H9 (cell line): ENCODE data around the gene CCSER1. TPM values are rescaled to one million over a fixed set of nuclear protein-coding genes. Genes with fewer than 3 reads are reported as not detected.

Experiments
- DNase-seq: peaks from one replicate; pipeline ENCODE4 v3.0.0-alpha.2; 2017
- H2AFZ ChIP-seq: one replicate; pipeline ENCODE4 v1.6.1; 2013; ENCODE audit warnings: mild to moderate bottlenecking, low read length, control low read depth, moderate library complexity
- H2AK5ac ChIP-seq: 2 replicates; pipeline ENCODE4 v1.6.1; 2013; ENCODE audit warnings: low read length, control low read depth, mixed read lengths; ENCODE audit not compliant: insufficient read length
- H2BK120ac ChIP-seq: one replicate; pipeline ENCODE4 v1.6.1; 2013; ENCODE audit warnings: low read depth, mild to moderate bottlenecking, low read length, control low read depth, inconsistent platforms; ENCODE audit not compliant: poor library complexity, severe bottlenecking
- H2BK12ac ChIP-seq: 2 replicates; pipeline ENCODE4 v1.6.1; 2013; ENCODE audit warnings: low read length, control low read depth, mixed read lengths, low read depth; ENCODE audit not compliant: insufficient read length
- H2BK15ac ChIP-seq: 2 replicates; pipeline ENCODE4 v1.6.1; 2013; ENCODE audit warnings: low read depth, low read length, control low read depth
- H2BK20ac ChIP-seq: one replicate; pipeline ENCODE4 v1.6.1; 2013; ENCODE audit warnings: low read depth, mild to moderate bottlenecking, low read length, control low read depth, inconsistent platforms; ENCODE audit not compliant: poor library complexity, severe bottlenecking
- H2BK5ac ChIP-seq: 2 replicates; pipeline ENCODE4 v1.6.1; 2013; ENCODE audit warnings: low read length, control low read depth, mixed read lengths; ENCODE audit not compliant: insufficient read length
- H3K14ac ChIP-seq: 2 replicates; pipeline ENCODE4 v1.6.1; 2013; ENCODE audit warnings: low read length, control low read depth; ENCODE audit not compliant: insufficient read depth
- H3K18ac ChIP-seq: 2 replicates; pipeline ENCODE4 v1.6.1; 2013; ENCODE audit warnings: low read depth, mild to moderate bottlenecking, mixed read lengths, low read length, control low read depth; ENCODE audit not compliant: insufficient read length
- H3K23ac ChIP-seq: 2 replicates; pipeline ENCODE4 v1.6.1; 2013; ENCODE audit warnings: low read length, control low read depth, mixed read lengths, low read depth; ENCODE audit not compliant: insufficient read length
- H3K23me2 ChIP-seq: 2 replicates; pipeline ENCODE4 v1.6.1; 2013; ENCODE audit warnings: low read depth, mild to moderate bottlenecking, mixed read lengths, low read length, control low read depth; ENCODE audit not compliant: insufficient read length, poor library complexity, severe bottlenecking
- H3K27ac ChIP-seq: 2 replicates; pipeline ENCODE4 v1.5.1; 2013; ENCODE audit warnings: low read length, control low read depth, mixed read lengths, low read depth; ENCODE audit not compliant: insufficient read length
- H3K27me3 ChIP-seq: 2 replicates; pipeline ENCODE4 v1.6.1; 2013; ENCODE audit warnings: low read length, control low read depth, inconsistent platforms; ENCODE audit not compliant: insufficient read depth
- H3K4ac ChIP-seq: 2 replicates; pipeline ENCODE4 v1.6.1; 2013; ENCODE audit warnings: low read depth, mild to moderate bottlenecking, control low read depth, inconsistent platforms, low read length, moderate library complexity
- H3K4me1 ChIP-seq: 2 replicates; pipeline ENCODE4 v1.6.1; 2013; ENCODE audit warnings: low read length, control low read depth, inconsistent platforms; ENCODE audit not compliant: insufficient read depth
- H3K4me2 ChIP-seq: 2 replicates; pipeline ENCODE4 v1.6.1; 2013; ENCODE audit warnings: low read length, control low read depth, mixed read lengths; ENCODE audit not compliant: insufficient read length, insufficient read depth
- H3K56ac ChIP-seq: 2 replicates; pipeline ENCODE4 v1.6.1; 2013; ENCODE audit warnings: low read depth, mild to moderate bottlenecking, mixed read lengths, low read length, control low read depth; ENCODE audit not compliant: insufficient read length
- H3K79me1 ChIP-seq: 2 replicates; pipeline ENCODE4 v1.6.1; 2013; ENCODE audit warnings: low read depth, mild to moderate bottlenecking, moderate library complexity, low read length, control low read depth, inconsistent platforms; ENCODE audit not compliant: insufficient read depth, poor library complexity, severe bottlenecking
- H3K79me2 ChIP-seq: 2 replicates; pipeline ENCODE4 v1.6.1; 2013; ENCODE audit warnings: low read length, control low read depth, inconsistent platforms; ENCODE audit not compliant: insufficient read depth
- H3K9ac ChIP-seq: 2 replicates; pipeline ENCODE4 v1.6.1; 2013; ENCODE audit warnings: low read length, control low read depth, mixed read lengths; ENCODE audit not compliant: insufficient read length; ENCODE audit errors: extremely low read depth
- H3K9me3 ChIP-seq: one replicate; pipeline ENCODE4 v1.6.1; 2013; ENCODE audit warnings: low read depth, low read length, inconsistent platforms; ENCODE audit not compliant: control insufficient read depth
- H3T11ph ChIP-seq: one replicate; pipeline ENCODE4 v1.6.1; 2013; ENCODE audit warnings: mild to moderate bottlenecking, low read length, control low read depth, inconsistent platforms
- H4K20me1 ChIP-seq: one replicate; pipeline ENCODE4 v1.6.1; 2013; ENCODE audit not compliant: control insufficient read depth, insufficient read length, insufficient read depth
- H4K5ac ChIP-seq: 2 replicates; pipeline ENCODE4 v1.6.1; 2013; ENCODE audit warnings: low read depth, mild to moderate bottlenecking, mixed read lengths, low read length, control low read depth; ENCODE audit not compliant: insufficient read length
- H4K8ac ChIP-seq: replicated peaks from 2 replicates; pipeline ENCODE4 v1.6.1; 2013; ENCODE audit warnings: low read length, control low read depth, mixed read lengths, low read depth; ENCODE audit not compliant: insufficient read length
- H4K91ac ChIP-seq: 2 replicates; pipeline ENCODE4 v1.6.1; 2013; ENCODE audit warnings: low read depth, mild to moderate bottlenecking, moderate library complexity, mixed read lengths, low read length, control low read depth; ENCODE audit not compliant: insufficient read length
- H3K27ac Mint-ChIP-seq, 3 experiments: 2 replicates in 2 of 3; 3 replicates in 1 of 3; pipeline ENCODE4 v1.8.0; 2020 to 2021; ENCODE audit warnings: mixed read lengths in 3 of 3, mild to moderate bottlenecking in 1 of 3, moderate library complexity in 1 of 3
- H3K27me3 Mint-ChIP-seq: 2 replicates; pipeline ENCODE4 v1.8.0; 2021; ENCODE audit warnings: low read depth, mild to moderate bottlenecking, moderate library complexity, mixed read lengths
- H3K36me3 Mint-ChIP-seq, 3 experiments: 2 replicates in 2 of 3; 3 replicates in 1 of 3; pipeline ENCODE4 v1.8.0; 2020 to 2021; ENCODE audit warnings: low read depth in 3 of 3, mixed read lengths in 3 of 3; ENCODE audit not compliant: insufficient read depth in 1 of 3
- H3K4me1 Mint-ChIP-seq, 2 experiments: 2 replicates each; pipeline ENCODE4 v1.8.0; 2020; ENCODE audit warnings: mixed read lengths in 2 of 2
- H3K4me3 Mint-ChIP-seq, 2 experiments: 2 replicates in 1 of 2; 3 replicates in 1 of 2; pipeline ENCODE4 v1.8.0; 2020 to 2021; ENCODE audit warnings: mild to moderate bottlenecking in 2 of 2, mixed read lengths in 2 of 2, moderate library complexity in 1 of 2
- H3K9me3 Mint-ChIP-seq, 2 experiments: 2 replicates in 1 of 2; 3 replicates in 1 of 2; pipeline ENCODE4 v1.8.0; 2020; ENCODE audit warnings: mild to moderate bottlenecking in 2 of 2, mixed read lengths in 2 of 2, moderate library complexity in 1 of 2
- WGBS: extraction: QIAGEN DNeasy Blood & Tissue Kit; methylation state at CpG from one replicate; pipeline ENCODE4 v1.1.7; 2013; ENCODE audit warnings: missing lambda C conversion rate, low lambda C conversion rate, mixed read lengths; ENCODE audit not compliant: insufficient read length; ENCODE audit errors: extremely low coverage; 5-methylcytosine and 5-hydroxymethylcytosine counted together
- total RNA-seq: library from RNA; stranded (reverse); gene quantifications from 2 replicates; pipeline ENCODE4 v1.2.1, GENCODE V29; 2021
- TF ChIP-seq, protein P1 (sequence below): fragments of 200-600 bp; sonication (generic); conservative IDR thresholded peaks from 3 replicates; pipeline ENCODE4 v1.8.0; 2021; ENCODE audit warnings: antibody characterized with exemption, mild to moderate bottlenecking

The CCSER1 gene
- total RNA-seq, 1 experiment from 2014 or later: 0.37 TPM

DNA sequence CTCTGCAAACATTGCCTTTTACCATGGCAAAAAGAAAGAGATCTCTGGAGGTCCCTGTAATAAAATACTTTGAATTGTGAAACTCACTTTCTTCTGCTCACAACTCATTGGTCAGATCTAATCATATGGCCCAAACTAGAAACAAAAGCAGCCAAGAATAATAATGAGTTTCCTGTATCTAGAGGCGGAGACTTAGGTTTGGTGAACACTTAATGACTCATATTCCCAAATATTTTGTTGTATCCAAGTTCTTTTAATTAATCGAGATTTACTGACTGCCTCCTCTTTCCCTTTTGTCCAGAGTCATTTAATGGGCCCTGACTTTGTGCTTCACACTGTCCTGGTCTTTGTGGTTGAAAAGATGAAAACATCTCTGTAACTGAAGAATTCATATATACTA, 190.6 kb downstream of the CCSER1 start:
- Histone ChIP-seq H3K27me3 (no peaks in the 10 kb centered on the region), H4K20me1 (no peaks in the 10 kb centered on the region), H3K18ac (no peak overlapping the region), H2BK120ac (no peak overlapping the region), H3K14ac (no peak overlapping the region), H3K9me3 (no peaks in the 10 kb centered on the region), H3T11ph (no peak overlapping the region), H3K4ac (no peak overlapping the region), H3K23me2 (no peaks in the 10 kb centered on the region), H2AK5ac (no peak overlapping the region), H2BK12ac (no peak overlapping the region), H2AFZ (no peak overlapping the region), H3K79me1 (no peaks in the 10 kb centered on the region), H3K79me2 (no peaks in the 10 kb centered on the region), H4K5ac (no peak overlapping the region), H3K4me2 (no peak overlapping the region), H2BK20ac (no peak overlapping the region), H3K23ac (no peak overlapping the region), H2BK15ac (no peak overlapping the region), H2BK5ac (no peak overlapping the region), H3K9ac (no peak overlapping the region), H4K8ac (no peak overlapping the region), H3K4me1 (no peaks in the 10 kb centered on the region), H4K91ac (no peak overlapping the region), H3K27ac (no peak overlapping the region), H3K56ac (no peak overlapping the region)
- H3K27me3 Mint-ChIP-seq: peaks cover 8% of the 10 kb centered on the region
- H3K9me3 Mint-ChIP-seq: no peaks in the 10 kb centered on the region
- no peaks in the 10 kb centered on the region for H3K36me3 Mint-ChIP-seq
- TF ChIP-seq, protein P1, sequence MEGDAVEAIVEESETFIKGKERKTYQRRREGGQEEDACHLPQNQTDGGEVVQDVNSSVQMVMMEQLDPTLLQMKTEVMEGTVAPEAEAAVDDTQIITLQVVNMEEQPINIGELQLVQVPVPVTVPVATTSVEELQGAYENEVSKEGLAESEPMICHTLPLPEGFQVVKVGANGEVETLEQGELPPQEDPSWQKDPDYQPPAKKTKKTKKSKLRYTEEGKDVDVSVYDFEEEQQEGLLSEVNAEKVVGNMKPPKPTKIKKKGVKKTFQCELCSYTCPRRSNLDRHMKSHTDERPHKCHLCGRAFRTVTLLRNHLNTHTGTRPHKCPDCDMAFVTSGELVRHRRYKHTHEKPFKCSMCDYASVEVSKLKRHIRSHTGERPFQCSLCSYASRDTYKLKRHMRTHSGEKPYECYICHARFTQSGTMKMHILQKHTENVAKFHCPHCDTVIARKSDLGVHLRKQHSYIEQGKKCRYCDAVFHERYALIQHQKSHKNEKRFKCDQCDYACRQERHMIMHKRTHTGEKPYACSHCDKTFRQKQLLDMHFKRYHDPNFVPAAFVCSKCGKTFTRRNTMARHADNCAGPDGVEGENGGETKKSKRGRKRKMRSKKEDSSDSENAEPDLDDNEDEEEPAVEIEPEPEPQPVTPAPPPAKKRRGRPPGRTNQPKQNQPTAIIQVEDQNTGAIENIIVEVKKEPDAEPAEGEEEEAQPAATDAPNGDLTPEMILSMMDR: no peak
- no peak overlapping the region for H3K4me3 Mint-ChIP-seq
- no peak for DNase-seq
- no CpG with 5 or more reads among the region's 2 CpGs for WGBS
- no peak overlapping the region for H3K27ac Mint-ChIP-seq
- H3K4me1 Mint-ChIP-seq: no peaks in the 10 kb centered on the region
